ENCODE data around the gene OR7D2.

DNA sequence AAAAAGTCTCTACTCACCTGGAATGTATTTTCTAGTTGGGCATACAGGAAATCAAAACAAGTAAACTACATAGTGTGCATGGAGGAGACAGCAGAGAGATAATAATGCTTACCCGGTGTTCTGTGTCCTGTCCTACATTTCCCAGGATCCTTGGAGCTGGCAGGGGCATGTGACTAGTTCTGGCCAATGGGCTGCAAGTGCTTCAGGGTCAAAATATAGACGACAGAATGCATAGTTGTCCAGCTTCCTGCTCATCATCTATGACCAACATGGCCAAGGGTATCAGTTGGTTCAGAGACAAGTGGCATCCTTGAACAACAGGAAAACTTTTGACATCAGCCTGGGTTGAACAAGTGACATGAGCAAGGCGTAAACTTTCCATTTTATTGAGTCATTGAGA, 30.1 kb upstream of the OR7D2 start:
- TF ChIP-seq POLR2A (IDR thresholded peaks at IDR 0.05; ENCODE audit: low read depth, low read length): no peak
- TF ChIP-seq TAF1 (IDR thresholded peaks at IDR 0.05; ENCODE audit: low read depth, low read length): no peak
- TF ChIP-seq POLR2AphosphoS5 (IDR thresholded peaks at IDR 0.05; ENCODE audit: low read depth, low read length): no peak
- no peak for TF ChIP-seq SPI1 (IDR thresholded peaks at IDR 0.05; ENCODE audit: low read depth, low read length)
- no peak for TF ChIP-seq PAX5 (IDR thresholded peaks at IDR 0.05; ENCODE audit: insufficient read depth, low read length, severe bottlenecking)

Measured in GM12891 (cell line).